GM19467 (cell line): ENCODE data around the gene ARHGAP6.
"Not testable (repeated sequence)": the region's sequence is repeated elsewhere in the genome, so short reads cannot be mapped to it uniquely, and the experiment has no call there.

Experiments used
- ATAC-seq: cut with Tn5 transposase; IDR thresholded peaks from one replicate; pipeline ENCODE4 v1.9.1; 2021; ENCODE audit warnings: mild to moderate bottlenecking, moderate library complexity; ENCODE audit not compliant: unreplicated experiment

The ARHGAP6 gene

GRCh38 chrX:11125060-11125459, 540.7 kb downstream of the ARHGAP6 start:
- no peak for ATAC-seq

- ATAC-seq: no peak
Observed at GRCh38 chrX:11124112-11124511, 541.6 kb downstream of the ARHGAP6 start.

GRCh38 chrX:11123087-11123486, 542.6 kb downstream of the ARHGAP6 start:
- ATAC-seq: not testable (repeated sequence)

GRCh38 chrX:11119313-11119943, 546.3 kb downstream of the ARHGAP6 start:
- ATAC-seq: no peak

- ATAC-seq: no peak
Observed at GRCh38 chrX:11117745-11118144, 548.0 kb downstream of the ARHGAP6 start.

GRCh38 chrX:11113731-11114130, 552.0 kb downstream of the ARHGAP6 start:
- no peak for ATAC-seq

- no peak for ATAC-seq
Observed at GRCh38 chrX:11111947-11112346, 553.8 kb downstream of the ARHGAP6 start.

- peak; percentile 91 for ATAC-seq
Observed at GRCh38 chrX:11111037-11111851, 554.5 kb downstream of the ARHGAP6 start, which contains the start of gene HCCS. Gene HCCS, plus strand, starts transcription at chrX:11111332. Its CDS starts 729 bp downstream, at chrX:11112061.

GRCh38 chrX:11109968-11110367, 555.8 kb downstream of the ARHGAP6 start:
- ATAC-seq: no peak

- no peak for ATAC-seq
Observed at GRCh38 chrX:11108253-11108941, 557.3 kb downstream of the ARHGAP6 start.

GRCh38 chrX:11105080-11105479, 560.6 kb downstream of the ARHGAP6 start:
- no peak for ATAC-seq

- no peak for ATAC-seq
Observed at GRCh38 chrX:11103751-11104150, 562.0 kb downstream of the ARHGAP6 start.

GRCh38 chrX:11103006-11103405, 562.7 kb downstream of the ARHGAP6 start:
- ATAC-seq: no peak

- no peak for ATAC-seq
Observed at GRCh38 chrX:11100281-11101035, 565.3 kb downstream of the ARHGAP6 start.

GRCh38 chrX:11099465-11099864, 566.3 kb downstream of the ARHGAP6 start:
- ATAC-seq: no peak

- ATAC-seq: no peak
Observed at GRCh38 chrX:11097933-11098332, 567.8 kb downstream of the ARHGAP6 start.

- no peak for ATAC-seq
Observed at GRCh38 chrX:11089802-11090201, 575.9 kb downstream of the ARHGAP6 start.
